HG02610 (cell line): ENCODE data around the gene TAX1BP3.
A peak's percentile ranks its signal among the peaks of the same experiment; 100 is the strongest.

Source experiments
- ATAC-seq: cut with Tn5 transposase; IDR thresholded peaks from one replicate; pipeline ENCODE4 v1.9.1; 2021; ENCODE audit warnings: mild to moderate bottlenecking, moderate library complexity; ENCODE audit not compliant: unreplicated experiment

TAX1BP3 gene

DNA sequence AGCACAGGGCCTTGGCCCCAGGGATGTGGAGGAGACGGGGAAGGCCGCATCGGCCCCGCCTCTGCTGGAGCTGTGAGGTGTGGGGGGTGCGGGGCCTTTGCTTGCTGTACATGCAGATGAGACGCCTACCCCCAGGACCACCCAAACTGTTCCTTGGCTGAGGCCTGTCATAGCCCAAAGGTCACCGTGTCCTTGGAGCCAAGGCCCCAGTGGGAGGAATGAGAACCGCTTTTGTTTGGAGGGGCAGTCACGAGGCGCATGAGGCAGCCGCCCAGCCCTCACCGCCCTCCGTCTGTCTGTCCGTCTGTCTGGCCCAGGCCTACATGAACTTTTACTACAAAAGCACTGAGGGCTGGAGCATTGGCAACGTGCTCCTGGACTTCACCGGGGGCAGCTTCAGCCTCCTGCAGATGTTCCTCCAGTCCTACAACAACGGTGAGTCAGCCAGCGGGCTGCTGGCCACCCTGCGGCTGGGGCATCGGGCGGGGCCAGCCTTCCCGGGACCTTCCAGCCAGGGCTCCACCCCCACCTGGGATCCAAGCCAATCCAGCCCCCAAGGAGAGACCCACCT, 8.8 kb downstream of the TAX1BP3 start:
- no peak for ATAC-seq

DNA sequence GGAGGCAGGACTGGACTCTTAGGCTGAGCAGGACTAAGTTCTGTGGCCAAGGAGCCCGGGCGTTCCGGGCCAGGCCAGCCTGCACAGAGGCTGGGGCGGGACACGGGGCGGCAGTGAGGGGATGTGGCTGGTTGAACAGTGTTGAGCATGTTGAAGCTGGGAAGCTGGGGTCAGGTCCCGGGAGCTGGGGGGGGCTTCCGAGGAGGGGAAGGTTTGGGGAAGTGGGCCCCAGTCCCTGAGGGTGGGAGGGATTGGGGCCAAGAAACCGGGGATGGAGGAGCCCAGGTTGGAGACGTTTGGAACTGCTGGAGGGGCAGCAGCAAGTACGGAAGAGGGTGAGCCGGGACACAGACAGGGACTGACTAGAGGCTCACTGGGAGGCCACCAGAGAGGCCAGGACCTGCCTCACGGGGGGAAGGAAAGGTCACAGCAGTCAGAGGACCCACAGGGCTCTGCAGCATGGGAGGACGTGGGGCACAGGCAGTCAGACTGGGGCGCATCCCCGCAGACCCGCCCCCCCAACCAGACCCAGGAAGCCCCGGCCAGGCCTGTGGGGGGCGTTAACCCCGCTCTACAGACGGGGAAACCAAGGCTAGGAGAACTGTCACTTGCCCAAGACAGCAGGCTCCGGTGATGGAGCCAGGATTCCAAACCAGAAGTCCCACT, 9.5 kb downstream of the TAX1BP3 start:
- ATAC-seq, result no peak

GRCh38 chr17:3657874-3658783, 10.2 kb downstream of the TAX1BP3 start:
- no peak for ATAC-seq

- no peak for ATAC-seq
Measured at GRCh38 chr17:3657588-3657869, 10.8 kb downstream of the TAX1BP3 start.

DNA sequence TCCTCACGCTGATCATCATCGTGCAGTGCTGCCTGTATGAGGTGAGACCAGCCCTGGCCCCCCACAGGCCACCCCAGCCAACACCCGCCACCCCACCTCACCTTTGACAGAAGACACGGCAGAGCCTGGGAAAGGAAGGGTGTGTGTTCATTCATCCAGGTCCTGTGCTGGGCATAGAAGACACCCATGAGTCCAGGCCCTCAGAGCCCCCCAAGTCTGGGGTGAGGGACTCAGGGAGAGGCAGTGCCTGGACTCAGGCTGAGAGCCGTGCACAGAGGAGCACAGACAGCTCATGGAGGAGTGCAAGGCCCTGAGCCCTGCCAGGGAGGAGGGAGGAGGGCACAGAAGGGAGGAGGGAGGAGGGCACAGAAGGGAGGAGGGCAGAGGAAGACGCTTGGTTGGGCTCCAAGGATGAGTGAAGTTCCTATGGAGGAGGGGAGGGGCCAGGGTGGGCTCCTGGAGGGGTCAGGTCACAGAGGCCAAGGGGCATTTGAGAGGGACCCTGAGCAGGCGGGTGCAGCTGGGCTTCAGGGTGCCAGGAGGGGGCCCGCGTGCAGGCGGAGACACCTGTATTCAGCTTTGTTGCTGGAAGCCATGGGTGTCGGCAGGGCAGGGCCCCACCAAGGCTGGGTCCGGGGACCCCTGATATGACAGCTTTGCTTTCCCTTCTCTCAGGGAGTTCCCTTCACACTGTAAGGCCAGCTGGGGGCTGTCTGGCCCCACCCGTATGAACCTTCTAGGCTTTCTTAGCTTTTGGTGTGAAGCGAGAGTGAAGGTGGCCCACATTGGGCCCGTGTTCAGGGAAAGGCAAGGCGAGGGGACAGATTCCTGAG, 11.4 kb downstream of the TAX1BP3 start:
- ATAC-seq, result no peak

GRCh38 chr17:3656353-3656752, 12.0 kb downstream of the TAX1BP3 start:
- no peak for ATAC-seq

GRCh38 chr17:3655766-3656165, 12.6 kb downstream of the TAX1BP3 start:
- no peak for ATAC-seq

- no peak for ATAC-seq
Measured at GRCh38 chr17:3647769-3648555, 20.4 kb downstream of the TAX1BP3 start.

- no peak for ATAC-seq
Measured at GRCh38 chr17:3647251-3647650, 21.1 kb downstream of the TAX1BP3 start.

- no peak for ATAC-seq
Measured at GRCh38 chr17:3645310-3645709, 23.1 kb downstream of the TAX1BP3 start.

DNA sequence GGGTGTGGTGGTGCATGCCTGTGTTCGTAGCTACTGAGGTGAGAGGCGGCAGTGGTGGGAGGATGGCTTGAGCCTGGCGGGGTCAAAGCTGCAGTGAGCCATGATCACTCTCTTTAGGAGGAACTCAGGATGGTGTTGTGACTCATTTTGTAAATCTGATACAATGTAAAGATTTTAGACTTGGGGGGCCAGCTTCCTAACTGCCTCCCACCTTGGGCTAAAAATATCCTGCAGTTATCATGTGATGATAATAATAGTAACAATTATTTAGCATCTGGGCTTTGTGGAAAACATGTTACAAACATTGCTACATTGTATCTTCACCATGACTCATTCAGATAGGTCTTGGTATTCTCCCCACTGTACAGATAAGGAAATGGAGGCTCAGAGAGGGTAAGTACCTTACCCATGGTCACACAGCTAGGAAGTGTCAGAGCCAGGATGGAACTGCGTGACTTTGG, 24.5 kb downstream of the TAX1BP3 start:
- ATAC-seq, result no peak

GRCh38 chr17:3641717-3642486, 26.5 kb downstream of the TAX1BP3 start:
- ATAC-seq, result no peak

GRCh38 chr17:3641014-3641413, 27.4 kb downstream of the TAX1BP3 start:
- ATAC-seq, result no peak

DNA sequence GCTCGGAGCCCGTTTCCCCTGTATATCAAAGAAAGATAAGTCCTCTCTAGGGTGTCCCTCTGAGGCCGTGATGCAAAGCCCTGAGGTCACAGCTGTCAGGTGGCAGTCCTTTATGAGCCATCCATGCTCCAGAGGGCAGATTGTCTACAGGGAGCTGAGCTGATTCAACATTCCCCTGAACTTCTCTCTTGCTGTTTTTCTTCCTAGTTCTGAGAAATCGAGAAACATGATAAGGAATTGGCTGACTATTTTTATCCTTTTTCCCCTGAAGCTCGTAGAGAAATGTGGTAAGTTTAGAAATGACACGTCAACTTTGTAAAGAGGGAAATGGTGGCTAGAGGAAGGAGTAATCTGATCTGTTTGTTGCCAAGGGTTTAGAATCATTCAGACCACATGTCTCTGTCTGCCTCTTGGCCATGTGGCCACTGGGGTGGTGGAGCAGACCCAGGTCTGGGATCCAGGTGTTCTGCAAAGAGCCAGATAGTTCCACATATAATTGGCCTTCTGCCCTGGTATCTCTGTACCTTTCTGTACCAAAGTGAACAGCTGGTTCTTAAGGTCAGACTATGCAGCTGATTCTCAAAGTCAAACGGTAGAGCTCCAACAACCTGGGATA, 28.3 kb downstream of the TAX1BP3 start:
- no peak for ATAC-seq

- peak; percentile 4 for ATAC-seq
Measured at GRCh38 chr17:3636908-3637373, 31.4 kb downstream of the TAX1BP3 start.

GRCh38 chr17:3636154-3636907, 32.0 kb downstream of the TAX1BP3 start, which contains the start of the genes CTNS and SHPK:
TSS of gene CTNS (plus strand) at chr17:3636760. CDS start at chr17:3640207, 3,447 bp downstream.
TSS of gene SHPK (minus strand) at chr17:3636250. CDS start at chr17:3636219, 31 bp downstream.
- ATAC-seq, result peak; percentile 93

- ATAC-seq, result no peak
Measured at GRCh38 chr17:3635474-3636153, 32.8 kb downstream of the TAX1BP3 start.
